ENCODE results near the gene C6orf62.
"Not testable (repeated sequence)": the region's sequence is repeated elsewhere in the genome, so short reads cannot be mapped to it uniquely, and the experiment has no call there.

C6orf62 gene

GRCh38 chr6:24702720-24703282, 16.2 kb downstream of the C6orf62 start:
- no peak for FAIRE-seq

GRCh38 chr6:24699521-24700359, 19.2 kb downstream of the C6orf62 start:
- DNase-seq (ENCODE audit: low spot score) (no peak), FAIRE-seq (no peak)

More at GRCh38 chr6:24702720-24703282, 16.2 kb downstream of the C6orf62 start:
- no peak for DNase-seq (ENCODE audit: low spot score)

GRCh38 chr6:24696097-24696496, 22.9 kb downstream of the C6orf62 start:
- FAIRE-seq: no peak

GRCh38 chr6:24695635-24696034, 23.3 kb downstream of the C6orf62 start:
- not testable (repeated sequence) for FAIRE-seq
- DNase-seq (ENCODE audit: low spot score): peak; percentile 42

More at GRCh38 chr6:24696097-24696496, 22.9 kb downstream of the C6orf62 start:
- DNase-seq (ENCODE audit: low spot score): no peak

- FAIRE-seq (no peak), DNase-seq (ENCODE audit: low spot score) (no peak)
Measured at GRCh38 chr6:24694198-24694597, 24.8 kb downstream of the C6orf62 start.

GRCh38 chr6:24692848-24693592, 25.9 kb downstream of the C6orf62 start:
- no peak for DNase-seq (ENCODE audit: low spot score)
- FAIRE-seq: no peak

- DNase-seq (ENCODE audit: low spot score): no peak
- no peak for FAIRE-seq
Measured at GRCh38 chr6:24692415-24692814, 26.5 kb downstream of the C6orf62 start.

GRCh38 chr6:24692003-24692402, 27.0 kb downstream of the C6orf62 start:
- FAIRE-seq (no peak), DNase-seq (ENCODE audit: low spot score) (no peak)

GRCh38 chr6:24691550-24691949, 27.4 kb downstream of the C6orf62 start:
- FAIRE-seq: no peak
- DNase-seq (ENCODE audit: low spot score): no peak

- FAIRE-seq (no peak), DNase-seq (ENCODE audit: low spot score) (no peak)
Measured at GRCh38 chr6:24690593-24690992, 28.4 kb downstream of the C6orf62 start.

GRCh38 chr6:24689964-24690363, 29.0 kb downstream of the C6orf62 start:
- FAIRE-seq: no peak
- no peak for DNase-seq (ENCODE audit: low spot score)

GRCh38 chr6:24686946-24687345, 32.0 kb downstream of the C6orf62 start:
- no peak for DNase-seq (ENCODE audit: low spot score)
- FAIRE-seq: no peak

- DNase-seq (ENCODE audit: low spot score) (no peak), FAIRE-seq (no peak)
Measured at GRCh38 chr6:24686408-24686807, 32.5 kb downstream of the C6orf62 start.

- DNase-seq (ENCODE audit: low spot score) (no peak), FAIRE-seq (no peak)
Measured at GRCh38 chr6:24683297-24684296, 35.4 kb downstream of the C6orf62 start.

GRCh38 chr6:24680582-24680981, 38.4 kb downstream of the C6orf62 start:
- FAIRE-seq: no peak
- no peak for DNase-seq (ENCODE audit: low spot score)

GRCh38 chr6:24678792-24679352, 40.1 kb downstream of the C6orf62 start:
- DNase-seq (ENCODE audit: low spot score); FAIRE-seq: not testable (repeated sequence)

GRCh38 chr6:24673625-24674024, 45.3 kb downstream of the C6orf62 start:
- no peak for FAIRE-seq
- no peak for DNase-seq (ENCODE audit: low spot score)

- DNase-seq (ENCODE audit: low spot score): no peak
- FAIRE-seq: no peak
Measured at GRCh38 chr6:24672620-24673182, 46.3 kb downstream of the C6orf62 start.

GRCh38 chr6:24671077-24671476, 47.9 kb downstream of the C6orf62 start:
- DNase-seq (ENCODE audit: low spot score): not testable (repeated sequence)

GRCh38 chr6:24670492-24670891, 48.5 kb downstream of the C6orf62 start:
- FAIRE-seq; DNase-seq (ENCODE audit: low spot score): not testable (repeated sequence)

More at GRCh38 chr6:24671077-24671476, 47.9 kb downstream of the C6orf62 start:
- FAIRE-seq: not testable (repeated sequence)

All from RCC 7860 (cell line).